Subcutaneous preadipocyte (primary cell): ENCODE results near the gene KATNBL1. TPM values are rescaled to one million over a fixed set of nuclear protein-coding genes. Genes with fewer than 3 reads are reported as not detected.

Source experiments
- total RNA-seq: library from RNA; depleted of rRNA; stranded (reverse); fragments of >200 nt; gene quantifications from 2 replicates; pipeline ENCODE4 v1.2.3, GENCODE V29; 2012

KATNBL1 gene, protein sequence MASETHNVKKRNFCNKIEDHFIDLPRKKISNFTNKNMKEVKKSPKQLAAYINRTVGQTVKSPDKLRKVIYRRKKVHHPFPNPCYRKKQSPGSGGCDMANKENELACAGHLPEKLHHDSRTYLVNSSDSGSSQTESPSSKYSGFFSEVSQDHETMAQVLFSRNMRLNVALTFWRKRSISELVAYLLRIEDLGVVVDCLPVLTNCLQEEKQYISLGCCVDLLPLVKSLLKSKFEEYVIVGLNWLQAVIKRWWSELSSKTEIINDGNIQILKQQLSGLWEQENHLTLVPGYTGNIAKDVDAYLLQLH
- 30.1 and 52.4 TPM in 2 replicates for total RNA-seq

DNA sequence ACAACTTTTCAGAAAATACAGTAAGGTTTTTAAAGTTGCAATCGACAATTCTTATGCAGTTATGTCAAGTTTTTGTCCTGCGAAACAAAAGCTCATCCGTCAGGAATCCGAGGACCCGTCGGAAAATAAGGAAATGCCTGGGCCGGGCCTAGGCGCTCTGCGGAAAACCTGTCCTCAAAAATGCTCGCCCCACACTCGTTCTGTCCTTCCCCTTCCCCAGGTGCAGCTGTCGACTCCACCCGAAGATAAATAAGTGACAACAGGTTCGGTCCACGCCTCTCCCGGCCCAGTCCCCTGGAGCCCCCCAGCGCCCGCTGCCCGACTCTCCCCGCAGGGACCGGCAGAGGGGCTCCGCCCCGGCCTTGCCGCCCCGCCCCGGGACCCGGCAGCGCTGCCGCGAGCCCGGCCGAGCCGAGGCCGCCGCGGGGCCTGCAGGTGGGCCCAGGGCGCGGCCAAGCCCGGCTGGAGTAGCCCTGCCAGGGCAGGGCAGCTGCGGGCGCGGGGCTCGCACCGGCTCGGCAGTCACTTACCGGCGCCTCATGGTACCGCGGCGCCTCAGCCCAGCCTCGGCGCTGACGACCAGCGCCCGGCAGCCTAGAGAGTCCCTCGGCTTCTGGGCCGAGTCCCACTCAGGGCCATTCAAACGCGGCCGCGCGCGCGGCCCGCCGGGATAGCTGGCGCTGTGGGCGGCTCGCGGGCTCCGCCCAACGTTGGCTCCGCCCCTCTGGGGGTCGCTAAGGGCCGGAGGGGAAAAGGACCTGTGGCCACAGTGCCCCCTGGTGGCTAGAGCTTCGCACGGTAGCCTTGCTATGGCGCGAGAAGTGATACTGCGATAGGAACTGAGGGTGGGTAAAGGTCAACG lies at the start of gene KATNBL1:
KATNBL1 (minus strand) TSS at position 676 of the 862 bp plus-strand sequence. CDS start 46,420 bp downstream, outside the sequence.

DNA sequence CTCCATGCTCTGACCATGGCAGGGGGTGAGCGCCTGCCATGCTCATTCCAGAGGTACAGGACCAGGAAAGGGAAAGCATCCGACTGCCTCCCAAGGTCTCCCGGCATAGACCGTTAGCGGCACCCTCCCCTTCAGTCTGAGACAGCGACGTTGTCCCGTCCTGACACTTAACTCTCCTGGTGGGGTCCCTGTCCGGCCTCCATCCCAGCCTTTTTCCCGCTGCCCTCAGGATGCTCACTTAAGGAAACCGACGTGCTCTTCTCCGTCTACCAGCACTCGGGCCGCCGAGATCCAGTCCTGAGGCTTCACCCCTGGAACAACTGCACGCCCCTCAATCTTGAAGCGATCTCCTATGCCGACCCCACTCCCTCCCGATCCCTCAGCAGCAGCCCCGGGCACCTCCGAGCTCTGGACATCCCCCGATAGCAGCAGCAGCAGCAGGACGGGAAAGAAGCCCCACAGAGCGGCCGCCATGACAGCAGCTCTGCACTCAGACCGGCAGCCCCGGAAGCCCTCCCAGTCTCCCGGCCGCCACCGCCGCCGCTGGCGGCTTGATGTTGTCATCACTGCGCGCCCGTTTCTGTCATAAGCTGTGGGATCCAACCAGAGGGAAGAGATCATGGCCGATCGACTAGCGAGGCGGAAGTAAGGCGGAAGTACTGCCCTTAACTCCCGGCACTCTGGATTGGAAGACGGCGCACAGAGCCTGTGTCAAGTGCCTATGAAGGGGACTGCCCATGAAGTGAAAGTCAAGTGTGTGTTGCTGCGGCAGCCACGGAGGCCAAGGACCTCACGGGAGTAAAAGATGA lies 108.3 kb downstream of the KATNBL1 start, which contains the start of the genes EMC7 and PGBD4:
EMC7 (minus strand) TSS at position 497 of the 809 bp plus-strand sequence; CDS start at position 474, 23 bp downstream.
PGBD4 (plus strand) TSS at position 718 of the 809 bp plus-strand sequence. CDS start 449 bp downstream, outside the sequence.

Other genes with a start within 250 kb of the KATNBL1 start
- gene CHRM5, start 241.6 kb downstream of the KATNBL1 start, total RNA-seq: under 0.01 TPM in 1 of 2 replicates, not detected in the other
- gene AVEN, start 170.9 kb downstream of the KATNBL1 start, total RNA-seq: 16.8 and 17.6 TPM in 2 replicates
- 30.9 and 32.7 TPM in 2 replicates for gene EMC7, start 108.2 kb downstream of the KATNBL1 start, total RNA-seq
- gene PGBD4, start 108.0 kb downstream of the KATNBL1 start, total RNA-seq: 1.8 and 2.2 TPM in 2 replicates
- 109 and 122 TPM in 2 replicates for gene EMC4, start 14.9 kb upstream of the KATNBL1 start, total RNA-seq
- 16.5 and 16.8 TPM in 2 replicates for gene SLC12A6, start 127.7 kb upstream of the KATNBL1 start, total RNA-seq
- 227 and 228 TPM in 2 replicates for gene NOP10, start 133.0 kb upstream of the KATNBL1 start, total RNA-seq
- gene NUTM1, start 133.2 kb upstream of the KATNBL1 start, total RNA-seq: not detected in 2 replicates
- 20.9 and 25.2 TPM in 2 replicates for gene LPCAT4, start 157.1 kb upstream of the KATNBL1 start, total RNA-seq
- 16.9 and 18.2 TPM in 2 replicates for gene GOLGA8A, start 227.7 kb upstream of the KATNBL1 start, total RNA-seq